ENCODE data around the gene FBXW10.
"Not testable (repeated sequence)": the region's sequence is repeated elsewhere in the genome, so short reads cannot be mapped to it uniquely, and the experiment has no call there.

The FBXW10 gene

DNA sequence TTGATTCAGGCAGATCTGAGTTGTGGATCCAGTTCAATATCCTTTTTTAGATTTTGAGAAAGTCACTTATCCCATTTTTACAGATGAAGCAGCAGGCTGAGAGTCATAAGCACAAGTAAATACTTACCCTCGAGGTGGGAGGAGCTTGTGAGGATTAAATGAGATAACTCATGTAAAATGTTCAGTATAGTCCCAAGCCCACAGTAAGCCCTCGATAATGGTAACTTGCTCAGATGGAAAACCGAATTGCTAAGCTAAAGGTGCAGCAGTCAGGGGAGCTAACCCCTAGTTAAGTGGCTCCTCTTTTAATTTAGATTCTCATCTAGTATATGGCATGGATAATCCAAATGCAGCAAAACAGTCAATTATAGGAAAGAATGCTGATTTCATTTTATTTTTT, 72.1 kb downstream of the FBXW10 start:
- H3K79me2 ChIP-seq (ENCODE audit: insufficient read depth, low read depth); H3K4me2 ChIP-seq; H3K4me1 ChIP-seq (ENCODE audit: low read depth, poor library complexity, severe bottlenecking); H3K9ac ChIP-seq; H3K4me3 ChIP-seq (IDR thresholded peaks at IDR 0.05; ENCODE audit: insufficient read depth, low read depth, low read length); H4K20me1 ChIP-seq (ENCODE audit: insufficient read depth); H3K27me3 ChIP-seq (ENCODE audit: insufficient read depth, low read depth); H3K36me3 ChIP-seq (ENCODE audit: insufficient read depth); H2AFZ ChIP-seq (ENCODE audit: low read depth); H3K27ac ChIP-seq: not testable (repeated sequence)

DNA sequence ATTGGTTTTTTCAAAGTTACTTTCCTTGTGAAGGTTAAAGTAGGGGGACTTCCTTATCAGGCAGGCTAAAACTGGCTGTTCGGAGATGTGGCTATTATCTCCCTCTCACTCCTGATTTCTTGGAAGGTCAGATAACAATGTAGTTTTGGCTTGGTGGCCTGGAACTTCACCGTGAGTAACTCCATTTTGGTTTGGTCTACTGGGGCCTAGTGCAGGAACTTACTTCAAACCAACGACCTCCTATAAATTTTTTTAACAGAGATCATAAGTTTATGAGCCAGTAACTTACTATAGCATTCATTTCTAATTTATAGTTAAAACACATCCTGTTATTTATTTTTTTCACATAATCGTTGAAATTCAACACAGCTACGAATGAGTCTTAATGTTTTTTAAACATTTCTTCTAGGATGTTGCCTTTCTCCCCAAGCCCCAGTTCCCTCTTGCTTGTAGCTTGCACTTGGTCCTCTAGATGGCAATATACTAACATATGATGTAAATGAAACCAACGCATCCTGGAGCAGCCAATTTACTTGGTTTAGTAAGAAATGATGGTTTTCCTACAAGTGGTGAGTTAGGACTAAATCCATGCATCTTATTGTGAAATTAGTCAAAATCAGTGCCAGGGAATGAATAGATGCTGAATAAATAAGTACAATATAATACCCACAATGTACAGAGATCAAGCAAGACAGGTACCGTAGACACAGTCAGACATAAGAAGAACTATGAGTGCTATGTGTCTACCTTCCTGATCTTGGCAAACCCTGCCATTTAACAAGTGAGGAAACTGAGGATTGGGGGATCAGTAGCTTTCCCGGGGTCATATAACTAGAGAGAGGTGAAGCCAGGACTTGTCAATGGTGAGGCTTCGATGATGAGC, 72.9 kb downstream of the FBXW10 start:
- not testable (repeated sequence) for H2AFZ ChIP-seq (ENCODE audit: low read depth); H4K20me1 ChIP-seq (ENCODE audit: insufficient read depth)
- TF ChIP-seq, protein P1, sequence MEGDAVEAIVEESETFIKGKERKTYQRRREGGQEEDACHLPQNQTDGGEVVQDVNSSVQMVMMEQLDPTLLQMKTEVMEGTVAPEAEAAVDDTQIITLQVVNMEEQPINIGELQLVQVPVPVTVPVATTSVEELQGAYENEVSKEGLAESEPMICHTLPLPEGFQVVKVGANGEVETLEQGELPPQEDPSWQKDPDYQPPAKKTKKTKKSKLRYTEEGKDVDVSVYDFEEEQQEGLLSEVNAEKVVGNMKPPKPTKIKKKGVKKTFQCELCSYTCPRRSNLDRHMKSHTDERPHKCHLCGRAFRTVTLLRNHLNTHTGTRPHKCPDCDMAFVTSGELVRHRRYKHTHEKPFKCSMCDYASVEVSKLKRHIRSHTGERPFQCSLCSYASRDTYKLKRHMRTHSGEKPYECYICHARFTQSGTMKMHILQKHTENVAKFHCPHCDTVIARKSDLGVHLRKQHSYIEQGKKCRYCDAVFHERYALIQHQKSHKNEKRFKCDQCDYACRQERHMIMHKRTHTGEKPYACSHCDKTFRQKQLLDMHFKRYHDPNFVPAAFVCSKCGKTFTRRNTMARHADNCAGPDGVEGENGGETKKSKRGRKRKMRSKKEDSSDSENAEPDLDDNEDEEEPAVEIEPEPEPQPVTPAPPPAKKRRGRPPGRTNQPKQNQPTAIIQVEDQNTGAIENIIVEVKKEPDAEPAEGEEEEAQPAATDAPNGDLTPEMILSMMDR (conservative IDR thresholded peaks at IDR 0.05; ENCODE audit: low read depth, low read length) = peak; percentile 35; the same call in 1 of the 2 replicates

DNA sequence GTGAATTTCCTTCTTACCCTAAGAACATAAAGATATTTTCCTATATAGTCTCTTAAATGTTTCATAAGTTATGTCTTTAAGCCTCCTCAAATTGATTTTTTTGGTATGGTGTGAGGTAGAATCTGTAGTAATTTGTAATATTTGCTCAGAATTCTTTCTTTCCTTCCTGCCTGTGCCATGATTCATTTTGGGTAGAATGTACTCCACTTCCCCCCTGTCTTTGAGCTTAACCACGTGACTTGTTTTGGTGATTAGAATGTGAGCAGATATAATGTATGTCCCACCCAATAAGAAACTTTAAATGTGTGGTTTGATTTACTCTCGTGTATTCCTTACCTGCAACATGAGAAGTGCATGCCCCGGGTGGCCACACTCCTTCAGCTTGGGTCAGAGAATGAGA, 77.6 kb downstream of the FBXW10 start:
- H3K4me2 ChIP-seq; H3K36me3 ChIP-seq (ENCODE audit: insufficient read depth); H3K4me1 ChIP-seq (ENCODE audit: low read depth, poor library complexity, severe bottlenecking); H3K4me3 ChIP-seq (IDR thresholded peaks at IDR 0.05; ENCODE audit: insufficient read depth, low read depth, low read length); H3K27ac ChIP-seq; H3K27me3 ChIP-seq (ENCODE audit: insufficient read depth, low read depth); H3K79me2 ChIP-seq (ENCODE audit: insufficient read depth, low read depth); H3K9ac ChIP-seq; H2AFZ ChIP-seq (ENCODE audit: low read depth); H4K20me1 ChIP-seq (ENCODE audit: insufficient read depth): not testable (repeated sequence)

More for the DNA sequence above, 72.9 kb downstream of the FBXW10 start:
- not testable (repeated sequence) for H3K9ac ChIP-seq; H3K79me2 ChIP-seq (ENCODE audit: insufficient read depth, low read depth); H3K27me3 ChIP-seq (ENCODE audit: insufficient read depth, low read depth); H3K4me1 ChIP-seq (ENCODE audit: low read depth, poor library complexity, severe bottlenecking); H3K4me2 ChIP-seq; H3K36me3 ChIP-seq (ENCODE audit: insufficient read depth); H3K27ac ChIP-seq; H3K4me3 ChIP-seq (IDR thresholded peaks at IDR 0.05; ENCODE audit: insufficient read depth, low read depth, low read length)

DNA sequence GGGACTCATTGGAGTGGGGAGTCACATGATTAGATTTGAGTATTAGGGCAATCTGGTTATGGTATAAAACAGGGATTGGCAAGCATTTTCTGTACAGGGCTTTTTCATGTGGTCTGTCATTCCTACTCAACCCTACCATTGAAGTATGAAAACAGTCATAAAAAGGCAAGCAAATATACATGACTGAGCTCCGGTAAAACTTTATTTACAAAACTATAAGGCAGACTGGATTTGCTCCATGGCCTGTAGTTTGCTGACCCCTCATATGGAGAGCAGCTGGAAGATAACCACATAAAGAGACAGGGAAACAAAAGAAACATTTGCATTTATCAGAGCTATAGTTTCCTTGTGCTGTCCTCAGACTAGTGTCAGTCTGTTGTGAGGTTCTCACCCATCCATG, 83.8 kb downstream of the FBXW10 start:
- not testable (repeated sequence) for H3K27ac ChIP-seq; H3K36me3 ChIP-seq (ENCODE audit: insufficient read depth); H3K4me3 ChIP-seq (IDR thresholded peaks at IDR 0.05; ENCODE audit: insufficient read depth, low read depth, low read length); H4K20me1 ChIP-seq (ENCODE audit: insufficient read depth); H3K79me2 ChIP-seq (ENCODE audit: insufficient read depth, low read depth); H3K4me1 ChIP-seq (ENCODE audit: low read depth, poor library complexity, severe bottlenecking); H3K4me2 ChIP-seq; H3K27me3 ChIP-seq (ENCODE audit: insufficient read depth, low read depth); H2AFZ ChIP-seq (ENCODE audit: low read depth); H3K9ac ChIP-seq

Measured in KMS-11 (cell line).